Body of pancreas (tissue), 4 donors: ENCODE data around the gene GGT7. TPM values are rescaled to one million over a fixed set of nuclear protein-coding genes. Genes with fewer than 3 reads are reported as not detected.

Source experiments
- ATAC-seq: fragments of 150-250 bp; one replicate; pipeline ENCODE4 v1.9.1; 2016
- DNase-seq, 4 donors: peaks; one replicate each; pipeline ENCODE4 v3.0.0-alpha.2; 2019
- H3K27ac ChIP-seq, 4 donors: fragments of 200-600 bp; sonication (generic); 1 replicate in 3 of 4; 2 replicates in 1 of 4; pipeline versions ENCODE4 v1.5.1 to v1.6.1; 2016 to 2019; ENCODE audit warnings: mild to moderate bottlenecking in 1 of 4, mixed read lengths in 1 of 4, moderate library complexity in 1 of 4
- H3K27me3 ChIP-seq, 2 donors: fragments of 200-600 bp; sonication (generic); one replicate each; pipeline ENCODE4 v1.6.0; 2016; ENCODE audit warnings: mild to moderate bottlenecking in 1 of 2
- H3K36me3 ChIP-seq, 2 donors: fragments of 200-600 bp; sonication (generic); replicated peaks in 1 of 2; 2 replicates each; pipeline ENCODE4 v1.5.1; 2016; ENCODE audit warnings: low read depth in 2 of 2; ENCODE audit not compliant: insufficient read depth in 1 of 2
- H3K4me1 ChIP-seq: fragments of 200-600 bp; sonication (generic); one replicate; pipeline ENCODE4 v1.6.0; 2016
- H3K4me3 ChIP-seq, 2 donors: fragments of 200-600 bp; sonication (generic); 1 replicate in 1 of 2; 2 replicates in 1 of 2; pipeline ENCODE4 v1.5.1; 2016 to 2019
- H3K9me3 ChIP-seq, 3 donors: fragments of 200-600 bp; sonication (generic); 1 replicate in 2 of 3; 2 replicates in 1 of 3; pipeline ENCODE4 v1.5.1; 2016
- POLR2A ChIP-seq, 3 donors: fragments of 450-650 bp; IDR thresholded peaks; one replicate each; pipeline ENCODE4 v1.6.1; 2016; ENCODE audit warnings: antibody characterized with exemption in 3 of 3, mild to moderate bottlenecking in 2 of 3
- WGBS, 2 donors: methylation state at CpG; one replicate each; pipeline ENCODE4 v1.1.5; 2017; 5-methylcytosine and 5-hydroxymethylcytosine counted together
- intact Hi-C: fragments of 100-400 bp; cut with DNase I; formaldehyde crosslinking; loops from one replicate; pipeline ENCODE4 v1.15.1; 2023
- total RNA-seq, 2 donors: library from RNA; depleted of rRNA; stranded (reverse); fragments of >200 nt; gene quantifications; one replicate each; pipeline ENCODE4 v1.1.0, GENCODE V29; 2016
- TF ChIP-seq, protein P1 (sequence below), 7 experiments: fragments of 450-650 bp in 4 of 7; fragments of 200-600 bp in 3 of 7; sonication (generic) in 3 of 7; IDR thresholded peaks; one replicate each; pipeline ENCODE4 v1.5.1; 2016 to 2019; ENCODE audit warnings: antibody characterized with exemption in 7 of 7

The GGT7 gene, protein sequence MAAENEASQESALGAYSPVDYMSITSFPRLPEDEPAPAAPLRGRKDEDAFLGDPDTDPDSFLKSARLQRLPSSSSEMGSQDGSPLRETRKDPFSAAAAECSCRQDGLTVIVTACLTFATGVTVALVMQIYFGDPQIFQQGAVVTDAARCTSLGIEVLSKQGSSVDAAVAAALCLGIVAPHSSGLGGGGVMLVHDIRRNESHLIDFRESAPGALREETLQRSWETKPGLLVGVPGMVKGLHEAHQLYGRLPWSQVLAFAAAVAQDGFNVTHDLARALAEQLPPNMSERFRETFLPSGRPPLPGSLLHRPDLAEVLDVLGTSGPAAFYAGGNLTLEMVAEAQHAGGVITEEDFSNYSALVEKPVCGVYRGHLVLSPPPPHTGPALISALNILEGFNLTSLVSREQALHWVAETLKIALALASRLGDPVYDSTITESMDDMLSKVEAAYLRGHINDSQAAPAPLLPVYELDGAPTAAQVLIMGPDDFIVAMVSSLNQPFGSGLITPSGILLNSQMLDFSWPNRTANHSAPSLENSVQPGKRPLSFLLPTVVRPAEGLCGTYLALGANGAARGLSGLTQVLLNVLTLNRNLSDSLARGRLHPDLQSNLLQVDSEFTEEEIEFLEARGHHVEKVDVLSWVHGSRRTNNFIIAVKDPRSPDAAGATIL
- total RNA-seq, result 10 to 100 TPM; 19.2 to 22.7 TPM

DNA sequence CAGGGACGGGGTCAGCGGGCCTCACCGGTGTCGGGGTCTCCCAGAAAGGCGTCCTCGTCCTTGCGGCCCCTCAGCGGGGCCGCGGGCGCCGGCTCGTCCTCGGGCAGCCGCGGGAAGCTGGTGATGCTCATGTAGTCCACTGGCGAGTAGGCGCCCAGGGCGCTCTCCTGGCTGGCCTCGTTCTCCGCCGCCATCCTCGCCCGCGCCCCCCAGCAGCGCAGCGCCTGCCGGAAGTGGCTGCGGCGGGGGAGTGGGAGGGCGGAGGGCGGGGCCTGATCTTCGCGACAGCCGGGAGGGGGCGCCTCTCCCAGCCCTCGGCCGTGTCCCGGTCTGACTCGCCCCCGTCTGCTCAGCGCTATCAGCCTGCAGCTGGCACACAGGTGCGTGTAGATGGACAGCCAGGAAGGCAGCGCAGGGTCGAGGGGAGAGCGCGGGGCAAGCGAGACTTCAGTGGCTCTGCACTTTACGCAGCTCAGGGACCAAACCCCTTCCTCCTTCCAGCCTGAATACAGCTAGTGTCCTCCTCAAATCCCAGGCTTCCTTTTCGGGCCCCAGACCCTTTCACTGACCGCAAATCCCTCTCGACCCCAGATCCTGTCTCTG is at the start of gene GGT7:
TSS of gene GGT7 (minus strand) at position 235 of the 603 bp plus-strand sequence. CDS start at position 194, 41 bp downstream.
- Histone ChIP-seq H3K27ac (peak within 1 kb of the TSS; percentile 43 to 84 (median 62)), H3K4me3 (peak within 1 kb of the TSS; percentile 75 to 83), H3K27me3 (no peaks in the 10 kb centered on the region), H3K36me3 (no peaks in the 10 kb centered on the region), H3K9me3 (no peaks in the 10 kb centered on the region), H3K4me1 (peaks cover 47% of the 10 kb centered on the region)
- ATAC-seq, result peak; percentile 57
- TF ChIP-seq, protein P1, sequence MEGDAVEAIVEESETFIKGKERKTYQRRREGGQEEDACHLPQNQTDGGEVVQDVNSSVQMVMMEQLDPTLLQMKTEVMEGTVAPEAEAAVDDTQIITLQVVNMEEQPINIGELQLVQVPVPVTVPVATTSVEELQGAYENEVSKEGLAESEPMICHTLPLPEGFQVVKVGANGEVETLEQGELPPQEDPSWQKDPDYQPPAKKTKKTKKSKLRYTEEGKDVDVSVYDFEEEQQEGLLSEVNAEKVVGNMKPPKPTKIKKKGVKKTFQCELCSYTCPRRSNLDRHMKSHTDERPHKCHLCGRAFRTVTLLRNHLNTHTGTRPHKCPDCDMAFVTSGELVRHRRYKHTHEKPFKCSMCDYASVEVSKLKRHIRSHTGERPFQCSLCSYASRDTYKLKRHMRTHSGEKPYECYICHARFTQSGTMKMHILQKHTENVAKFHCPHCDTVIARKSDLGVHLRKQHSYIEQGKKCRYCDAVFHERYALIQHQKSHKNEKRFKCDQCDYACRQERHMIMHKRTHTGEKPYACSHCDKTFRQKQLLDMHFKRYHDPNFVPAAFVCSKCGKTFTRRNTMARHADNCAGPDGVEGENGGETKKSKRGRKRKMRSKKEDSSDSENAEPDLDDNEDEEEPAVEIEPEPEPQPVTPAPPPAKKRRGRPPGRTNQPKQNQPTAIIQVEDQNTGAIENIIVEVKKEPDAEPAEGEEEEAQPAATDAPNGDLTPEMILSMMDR (IDR thresholded peaks at IDR 0.05), result peak; percentile 61 to 75 (median 68)
- TF ChIP-seq POLR2A (IDR thresholded peaks at IDR 0.05), result peak; percentile 44 to 71 (median 70)
- DNase-seq, result peak; percentile 86 to 92 (median 89)
- intact Hi-C loops, result loop anchor here (5.0 kb wide), 1 partner anchor 90 kb away; no protein-coding TSS in a partner anchor
- 1 to 2% methylated on average over 15 to 52 of the region's 52 CpGs for WGBS, 2 donors

DNA sequence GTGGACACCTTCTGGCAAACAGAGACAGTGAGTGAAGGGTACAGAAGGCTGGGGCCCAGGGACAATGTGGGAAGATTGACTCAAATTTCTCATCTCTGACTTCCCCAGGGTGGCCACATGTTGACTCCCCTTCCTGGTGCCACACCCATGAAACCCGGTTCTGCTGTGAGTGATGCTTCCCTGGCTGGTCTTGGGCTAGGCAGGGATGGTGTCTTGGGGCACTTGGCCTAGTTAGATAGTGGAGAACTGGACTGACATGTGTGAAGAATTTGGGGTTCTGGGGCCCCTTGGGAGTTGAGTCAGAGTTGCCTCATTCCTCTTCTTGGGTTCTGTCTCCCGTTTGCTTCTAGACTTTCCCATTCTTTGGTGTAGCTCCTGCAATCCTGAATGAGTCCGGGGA is 48.8 kb upstream of the GGT7 start:
- intact Hi-C loops, result no loop called here
- Histone ChIP-seq H3K27me3 (no peaks in the 10 kb centered on the region), H3K36me3 (peaks cover 0 to 2% of the 10 kb centered on the region in 2 donors), H3K27ac (peak overlapping the region in 1 of 4 donors; percentile 75), H3K4me1 (peaks cover 21% of the 10 kb centered on the region), H3K4me3 (no peak overlapping the region), H3K9me3 (no peaks in the 10 kb centered on the region)
- no peak for DNase-seq
- 83 to 87% methylated on average over 2 to 3 of the region's 3 CpGs for WGBS, 2 donors
- TF ChIP-seq, protein P1 (IDR thresholded peaks at IDR 0.05), result no peak
- TF ChIP-seq POLR2A (IDR thresholded peaks at IDR 0.05), result no peak
- no peak for ATAC-seq

DNA sequence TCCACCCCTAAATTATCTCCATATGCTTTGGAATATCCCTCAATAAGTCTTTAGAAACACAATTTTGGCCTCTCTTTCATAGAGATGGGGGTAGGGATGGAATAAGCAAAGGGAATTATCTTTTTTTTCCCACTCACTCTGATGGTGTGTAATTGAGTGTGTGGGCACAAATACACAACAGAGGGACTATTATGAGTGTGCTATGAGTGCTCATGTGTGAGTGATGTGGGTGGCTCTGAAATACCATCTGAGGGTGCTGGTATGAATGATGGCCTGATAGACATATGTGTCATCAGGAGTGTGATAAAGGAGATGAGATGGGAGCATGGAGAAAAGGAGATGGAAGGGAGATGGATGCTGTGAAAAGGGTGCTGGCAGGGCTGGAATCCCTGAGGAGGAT is 47.4 kb upstream of the GGT7 start:
- H3K9me3 ChIP-seq, result no peaks in the 10 kb centered on the region
- TF ChIP-seq POLR2A (IDR thresholded peaks at IDR 0.05), result no peak
- TF ChIP-seq, protein P1 (IDR thresholded peaks at IDR 0.05), result no peak
- H3K4me3 ChIP-seq, result no peak overlapping the region
- intact Hi-C loops, result no loop called here
- no peaks in the 10 kb centered on the region for H3K27me3 ChIP-seq
- ATAC-seq (no peak), DNase-seq (no peak)
- peaks cover 34% of the 10 kb centered on the region for H3K4me1 ChIP-seq
- no peaks in the 10 kb centered on the region for H3K36me3 ChIP-seq
- no peak overlapping the region for H3K27ac ChIP-seq

DNA sequence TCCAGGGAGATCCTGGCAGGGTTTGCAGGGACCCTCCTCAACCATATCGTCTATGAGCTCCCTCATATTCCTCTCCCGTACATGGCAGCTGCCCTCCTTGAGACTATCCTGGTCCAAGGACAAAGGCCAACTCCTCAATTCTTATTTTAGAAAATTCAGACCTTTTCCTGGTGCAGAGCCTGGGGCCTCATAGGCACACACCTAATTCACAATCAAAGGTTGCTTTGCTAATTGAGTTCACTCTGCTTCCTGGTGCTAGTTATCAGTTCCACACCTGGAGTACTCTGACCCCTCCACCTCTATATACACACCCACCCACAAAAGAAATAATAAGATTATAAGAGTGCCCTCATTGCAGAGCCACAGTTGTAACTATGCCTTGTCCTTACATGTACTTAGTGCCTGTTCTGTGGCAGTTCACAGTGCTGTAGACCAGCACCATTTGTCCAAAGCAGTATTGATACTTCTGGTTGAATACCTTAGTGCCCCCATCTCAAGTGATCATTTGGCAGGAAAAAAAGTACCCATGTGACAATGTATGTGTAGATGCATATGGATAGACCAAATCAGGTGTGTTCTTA is 44.2 kb upstream of the GGT7 start:
- Histone ChIP-seq H3K4me1 (peaks cover 18% of the 10 kb centered on the region), H3K36me3 (no peaks in the 10 kb centered on the region), H3K27ac (no peak overlapping the region), H3K27me3 (no peaks in the 10 kb centered on the region), H3K9me3 (no peaks in the 10 kb centered on the region), H3K4me3 (no peak overlapping the region)
- TF ChIP-seq, protein P1 (IDR thresholded peaks at IDR 0.05), result no peak
- no peak for TF ChIP-seq POLR2A (IDR thresholded peaks at IDR 0.05)
- DNase-seq (no peak), ATAC-seq (no peak)
- 71 to 79% methylated on average over 2 of the region's 2 CpGs for WGBS, 2 donors
- intact Hi-C loops, result no loop called here
